Measurements from ENCODE around the gene SIGMAR1. TPM values are rescaled to one million over a fixed set of nuclear protein-coding genes. Genes with fewer than 3 reads are reported as not detected.

SIGMAR1 gene
- total RNA-seq, 1 donor from 2014 or later: 130 TPM

DNA sequence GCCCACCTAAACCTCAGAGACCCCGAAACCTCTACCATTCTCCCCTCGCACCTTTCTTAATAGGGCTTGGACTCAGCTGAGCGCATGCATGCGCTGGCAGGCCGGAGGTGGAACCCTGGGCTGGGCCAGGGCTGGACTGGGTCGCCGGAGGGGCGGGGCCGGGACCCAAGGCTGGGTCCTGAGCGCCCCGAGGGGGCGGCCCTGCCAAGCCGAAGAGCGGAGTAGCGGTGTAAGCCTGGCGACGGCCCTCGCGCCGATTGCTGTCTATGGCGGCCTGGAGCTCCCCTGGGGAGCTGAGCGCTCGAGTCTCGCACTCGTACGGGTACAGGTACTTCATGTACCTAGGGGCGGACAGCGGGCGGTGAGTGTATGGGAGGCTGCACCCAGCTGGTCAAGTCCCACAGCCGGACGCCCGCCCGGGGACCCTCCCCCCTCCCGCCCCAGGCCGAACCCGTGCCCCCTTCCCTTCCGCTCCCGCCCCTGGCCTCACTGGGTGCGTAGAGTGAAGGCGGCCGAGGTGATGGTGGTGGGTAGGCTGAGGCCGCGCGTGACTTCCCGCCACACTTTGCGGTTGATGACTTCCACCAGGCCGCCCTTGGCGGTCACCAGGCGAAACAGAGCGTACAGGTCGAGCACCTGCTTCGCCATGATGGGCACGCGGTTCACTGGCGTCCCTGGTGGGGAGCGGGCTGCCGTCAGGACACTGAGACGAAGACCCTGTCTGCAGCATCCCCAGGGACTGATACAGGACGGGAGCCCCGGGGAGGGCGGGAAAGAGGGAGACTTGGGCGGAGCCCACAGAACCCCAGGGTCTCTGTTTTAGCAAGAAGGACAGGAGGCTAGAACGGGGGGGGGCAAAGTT, 14.0 kb downstream of the SIGMAR1 start:
- Mint-ChIP-seq H3K36me3 (ENCODE audit: low read depth) (peaks cover 7% of the 10 kb centered on the region), H3K9me3 (no peaks in the 10 kb centered on the region), H3K4me3 (no peak overlapping the region), H3K4me1 (ENCODE audit: low read depth) (peaks cover 43% of the 10 kb centered on the region), H3K27me3 (ENCODE audit: insufficient read depth) (peaks cover 60% of the 10 kb centered on the region), H3K27ac (no peak overlapping the region)
- no peak for DNase-seq (ENCODE audit: low spot score)
- intact Hi-C loops (cut with micrococcal nuclease): no loop called here

DNA sequence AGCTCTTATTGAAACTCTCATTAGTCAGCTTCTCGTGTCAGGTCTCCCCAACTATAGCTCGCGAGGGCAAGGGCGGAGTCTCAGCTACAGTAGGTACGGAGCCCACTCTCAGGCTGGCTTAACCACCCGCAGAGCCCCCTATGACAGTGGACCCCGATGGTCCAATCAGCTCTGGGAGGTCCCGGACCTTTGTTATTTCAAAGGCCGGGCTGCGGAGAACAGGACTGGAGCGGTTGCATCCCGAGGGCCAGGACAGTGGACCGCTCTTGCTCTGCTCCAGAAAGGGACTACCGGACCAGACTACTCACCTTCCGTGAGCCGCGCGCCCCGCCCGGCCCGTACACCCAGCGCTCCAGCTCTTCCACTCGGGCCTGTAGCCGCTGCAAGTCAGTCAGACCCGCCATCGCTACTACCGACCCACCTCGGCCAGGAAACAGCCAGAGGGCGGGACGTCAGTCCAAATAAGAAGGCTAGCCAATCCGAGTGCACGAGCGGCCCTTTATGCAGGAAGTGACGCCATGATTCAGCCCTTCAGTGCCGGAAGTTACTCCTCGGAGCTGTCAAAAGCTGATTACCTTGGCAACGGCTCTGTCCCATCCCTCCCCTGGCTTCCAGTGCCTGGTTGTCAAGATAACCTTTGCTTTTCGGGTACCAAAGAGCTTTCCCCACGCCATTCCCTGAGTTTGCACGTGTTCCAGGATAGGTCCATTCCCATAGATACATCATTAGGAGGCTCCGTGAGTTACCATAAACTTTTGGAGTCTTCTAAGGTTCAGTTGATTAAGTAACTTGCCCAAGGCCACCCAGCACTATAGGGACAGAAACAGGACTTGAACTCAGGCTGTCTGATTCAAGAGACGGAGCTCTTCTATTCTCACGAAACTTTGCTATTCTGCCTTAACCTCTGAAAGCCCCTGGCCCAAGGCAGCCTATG, 17.3 kb downstream of the SIGMAR1 start, which contains the start of gene DCTN3:
DCTN3 (minus strand) TSS at position 435 of the 934 bp plus-strand sequence; CDS start at position 404, 31 bp downstream.
- DNase-seq (ENCODE audit: low spot score): peak; percentile 91
- Mint-ChIP-seq H3K27ac (peak within 1 kb of the TSS; percentile 80), H3K4me3 (peak within 1 kb of the TSS; percentile 89), H3K9me3 (no peaks in the 10 kb centered on the region), H3K27me3 (ENCODE audit: insufficient read depth) (peaks cover 31% of the 10 kb centered on the region), H3K4me1 (ENCODE audit: low read depth) (peaks cover 41% of the 10 kb centered on the region), H3K36me3 (ENCODE audit: low read depth) (peaks cover 17% of the 10 kb centered on the region)
- intact Hi-C loops (cut with micrococcal nuclease): loop anchor here (1.0 to 2.0 kb wide), 5 partner anchors 8 to 1952 kb away; partner anchors contain the start of genes DNAJB5, MELK, RPP25L and SIGMAR1

DNA sequence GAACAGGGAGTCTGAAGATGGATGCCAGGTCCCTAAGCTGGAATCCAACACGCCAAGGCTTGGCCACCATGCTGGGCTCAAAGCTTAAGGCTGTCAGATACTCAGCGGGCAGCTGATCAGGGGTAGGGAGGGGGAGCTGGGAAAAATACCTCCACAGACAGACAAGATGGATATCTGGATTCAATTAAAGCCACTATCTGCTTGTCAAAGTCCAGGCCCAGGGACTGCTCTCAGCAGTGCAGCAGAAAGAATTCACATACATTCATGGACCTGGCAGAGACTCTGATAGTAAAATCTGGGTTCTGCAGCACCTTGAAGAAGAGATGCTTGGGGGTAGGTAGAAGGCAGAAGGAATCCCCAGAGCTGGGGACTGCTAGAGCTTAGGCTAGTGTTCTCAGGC, 22.5 kb downstream of the SIGMAR1 start:
- DNase-seq (ENCODE audit: low spot score): no peak
- no peak overlapping the region for H3K27ac Mint-ChIP-seq
- peaks cover 41% of the 10 kb centered on the region for H3K4me1 Mint-ChIP-seq (ENCODE audit: low read depth)
- H3K36me3 Mint-ChIP-seq (ENCODE audit: low read depth): peaks cover 24% of the 10 kb centered on the region
- H3K27me3 Mint-ChIP-seq (ENCODE audit: insufficient read depth): no peaks in the 10 kb centered on the region
- H3K9me3 Mint-ChIP-seq: no peaks in the 10 kb centered on the region
- no peak overlapping the region for H3K4me3 Mint-ChIP-seq
- intact Hi-C loops (cut with micrococcal nuclease): no loop called here

DNA sequence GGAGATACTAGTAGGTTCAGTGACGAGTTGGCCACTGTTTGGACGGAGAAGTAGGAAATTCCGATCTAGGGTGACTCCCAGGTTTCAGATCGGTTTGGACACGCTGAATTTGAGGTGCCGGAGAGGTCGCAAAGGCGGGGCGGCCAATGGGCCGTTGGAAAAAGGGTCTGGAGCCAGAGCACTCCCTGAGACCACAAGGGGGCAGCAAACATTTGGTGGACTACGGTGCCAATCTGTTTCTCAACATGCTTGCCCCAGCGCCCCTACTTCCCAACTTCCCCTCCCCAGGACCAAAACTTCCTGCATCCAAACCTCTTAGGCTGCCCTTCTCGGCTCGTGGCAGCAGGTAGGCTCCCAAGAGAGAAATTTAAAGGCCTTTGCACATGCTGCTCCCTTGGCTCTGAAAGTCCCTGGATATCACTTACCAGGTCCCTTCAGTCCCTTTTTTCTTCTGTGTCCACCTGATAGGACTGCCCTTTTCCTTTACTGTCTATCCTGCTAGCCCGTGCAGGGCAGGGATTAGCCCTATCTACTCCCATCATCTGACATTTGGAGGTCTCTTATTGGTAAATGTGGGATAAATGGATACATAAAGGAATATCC, 24.7 kb downstream of the SIGMAR1 start:
- Mint-ChIP-seq H3K9me3 (no peaks in the 10 kb centered on the region), H3K27ac (peak overlapping the region; percentile 81), H3K27me3 (ENCODE audit: insufficient read depth) (no peaks in the 10 kb centered on the region), H3K4me3 (peak overlapping the region; percentile 95), H3K4me1 (ENCODE audit: low read depth) (peaks cover 24% of the 10 kb centered on the region), H3K36me3 (ENCODE audit: low read depth) (peaks cover 17% of the 10 kb centered on the region)
- peak; percentile 55 for DNase-seq (ENCODE audit: low spot score)
- intact Hi-C loops (cut with micrococcal nuclease): loop anchor here (1.0 to 5.0 kb wide), 9 partner anchors 7 to 564 kb away; partner anchors contain the start of genes ARID3C, DCTN3, DNAI1 and FAM219A

DNA sequence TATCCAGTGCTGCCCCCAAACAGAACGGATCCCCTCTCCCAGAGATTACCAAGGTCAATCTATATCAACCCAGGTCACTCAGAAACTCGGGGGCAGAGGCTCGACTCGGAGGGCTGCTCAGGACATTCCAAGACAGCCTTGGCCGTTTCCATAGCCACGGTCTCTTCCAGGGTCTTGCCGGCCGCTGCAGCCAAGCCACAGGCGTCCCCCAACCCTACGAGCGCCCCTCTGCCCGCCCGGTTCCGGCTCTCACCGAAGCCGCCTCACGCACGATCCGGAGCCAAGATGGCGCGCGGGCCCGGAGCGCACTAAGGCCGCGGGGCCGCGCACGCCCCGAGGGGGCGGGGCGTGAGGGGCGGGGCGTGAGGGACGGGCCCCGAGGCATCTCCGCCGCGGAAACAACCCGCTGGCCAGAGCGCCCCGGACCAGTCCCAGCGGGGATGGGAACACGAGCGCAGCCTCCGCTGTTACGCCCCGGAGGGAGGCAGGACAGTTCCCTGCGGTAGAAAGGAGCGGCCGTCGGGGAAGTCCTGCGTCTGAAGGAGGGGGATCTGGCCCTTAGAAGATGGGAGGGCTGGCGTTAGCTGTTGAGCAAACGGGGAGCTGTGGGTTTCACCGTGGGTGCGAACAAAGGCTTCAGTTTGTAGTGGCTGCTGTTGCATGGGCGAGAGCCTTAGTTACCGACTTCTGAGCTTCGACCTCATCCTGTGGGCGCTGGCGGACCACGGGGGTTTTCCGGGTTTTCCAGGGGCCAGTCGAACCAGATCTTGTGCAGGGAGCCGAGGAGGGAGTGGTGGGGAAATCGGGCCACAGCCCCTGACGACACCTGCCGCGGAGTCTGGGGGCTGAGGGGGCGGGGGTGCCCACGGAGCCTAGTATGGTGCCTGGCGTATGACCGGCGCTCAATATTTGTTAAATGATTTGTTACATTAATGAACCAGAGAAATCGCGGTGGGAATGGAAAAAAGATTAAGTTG, 25.5 kb downstream of the SIGMAR1 start, which contains the start of gene RPP25L:
RPP25L (minus strand) TSS at position 287 of the 977 bp plus-strand sequence. CDS start 801 bp downstream, outside the sequence.
- no peaks in the 10 kb centered on the region for H3K9me3 Mint-ChIP-seq
- peaks cover 17% of the 10 kb centered on the region for H3K36me3 Mint-ChIP-seq (ENCODE audit: low read depth)
- intact Hi-C loops (cut with micrococcal nuclease): loop anchor here (1.0 to 5.0 kb wide), 10 partner anchors 8 to 563 kb away; partner anchors contain the start of genes ARID3C, DCAF12, DCTN3 and DNAI1
- H3K4me1 Mint-ChIP-seq (ENCODE audit: low read depth): peaks cover 24% of the 10 kb centered on the region
- peak within 1 kb of the TSS; percentile 95 for H3K4me3 Mint-ChIP-seq
- H3K27me3 Mint-ChIP-seq (ENCODE audit: insufficient read depth): no peaks in the 10 kb centered on the region
- peak within 1 kb of the TSS; percentile 96 for H3K27ac Mint-ChIP-seq
- DNase-seq (ENCODE audit: low spot score): peak; percentile 84

DNA sequence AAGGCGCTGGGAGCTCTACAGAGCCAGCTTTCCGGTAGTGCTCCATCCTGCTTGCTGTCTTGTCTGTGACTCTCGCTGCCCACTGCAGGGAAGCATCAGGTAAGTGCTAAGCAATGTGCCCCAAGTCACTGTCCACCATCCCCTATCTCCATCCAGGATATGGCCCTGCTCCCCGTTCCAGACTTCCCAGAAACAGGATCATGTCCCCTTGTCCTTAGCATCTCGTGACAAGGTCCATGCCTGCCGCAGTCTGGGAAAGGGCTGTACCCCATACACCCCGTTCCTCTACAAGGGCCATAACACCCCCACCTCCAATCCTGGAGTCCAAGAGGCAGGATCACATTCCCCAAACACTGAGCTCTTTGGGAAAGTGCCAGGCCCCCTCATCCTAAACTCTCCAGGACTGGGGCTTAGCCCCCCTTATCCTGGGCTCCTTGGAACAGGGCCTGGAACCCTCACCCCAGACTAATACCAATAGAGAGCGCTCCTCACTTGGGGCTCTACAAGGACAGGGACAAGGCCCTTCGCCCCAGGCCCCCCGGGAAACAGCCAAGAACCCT, 26.3 kb downstream of the SIGMAR1 start:
- no peak for DNase-seq (ENCODE audit: low spot score)
- Mint-ChIP-seq H3K4me3 (peak overlapping the region; percentile 95), H3K4me1 (ENCODE audit: low read depth) (peaks cover 24% of the 10 kb centered on the region), H3K27me3 (ENCODE audit: insufficient read depth) (no peaks in the 10 kb centered on the region), H3K36me3 (ENCODE audit: low read depth) (peaks cover 11% of the 10 kb centered on the region), H3K27ac (peak overlapping the region; percentile 96), H3K9me3 (no peaks in the 10 kb centered on the region)
- intact Hi-C loops (cut with micrococcal nuclease): loop anchor here (1.0 to 5.0 kb wide), 2 partner anchors 284 to 485 kb away; partner anchors contain the start of genes DCAF12, KIF24 and NUDT2

DNA sequence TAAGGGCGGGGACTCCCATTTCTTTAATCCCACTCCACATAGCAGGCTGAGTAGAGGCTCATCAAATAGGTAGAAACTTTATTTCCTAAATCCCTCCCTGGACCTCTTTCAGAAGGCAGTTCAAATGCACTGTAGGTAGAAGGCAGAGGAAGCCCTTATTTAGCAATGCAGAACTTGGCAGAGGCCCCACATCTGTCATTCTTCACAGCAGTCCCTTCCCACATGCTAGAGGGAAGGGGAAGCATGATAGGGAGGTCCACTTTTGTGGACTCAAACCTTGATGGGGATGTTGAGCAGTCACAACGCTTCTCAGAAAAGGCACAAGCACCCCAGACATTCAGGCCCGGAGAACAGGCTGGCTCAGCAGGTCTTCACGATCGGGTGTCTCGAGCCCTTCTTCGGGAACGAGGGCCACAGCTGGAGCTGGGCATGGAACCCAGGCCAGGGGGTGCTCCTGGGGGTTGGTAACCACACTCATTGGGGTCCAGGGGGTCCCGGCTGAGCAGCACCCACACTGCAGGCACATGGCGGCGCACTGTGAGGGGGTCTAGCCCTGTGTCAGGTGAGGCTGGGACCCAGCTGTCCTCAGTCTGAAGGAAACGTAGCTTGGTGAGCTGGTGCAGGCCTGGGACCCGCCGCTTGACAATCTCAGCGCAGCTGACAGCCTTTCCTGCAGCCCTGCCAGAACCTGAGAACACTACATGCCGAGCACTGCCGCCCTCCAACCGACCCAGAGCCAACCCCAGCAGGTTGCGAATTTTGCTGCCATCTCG, 27.0 kb downstream of the SIGMAR1 start:
- Mint-ChIP-seq H3K27me3 (ENCODE audit: insufficient read depth) (no peaks in the 10 kb centered on the region), H3K4me3 (peak overlapping the region; percentile 95), H3K36me3 (ENCODE audit: low read depth) (peaks cover 7% of the 10 kb centered on the region), H3K27ac (no peak overlapping the region), H3K9me3 (no peaks in the 10 kb centered on the region), H3K4me1 (ENCODE audit: low read depth) (peaks cover 24% of the 10 kb centered on the region)
- no peak for DNase-seq (ENCODE audit: low spot score)
- intact Hi-C loops (cut with micrococcal nuclease): loop anchor here (1.0 to 5.0 kb wide), 2 partner anchors 283 to 484 kb away; partner anchors contain the start of genes DCAF12, KIF24 and NUDT2

DNA sequence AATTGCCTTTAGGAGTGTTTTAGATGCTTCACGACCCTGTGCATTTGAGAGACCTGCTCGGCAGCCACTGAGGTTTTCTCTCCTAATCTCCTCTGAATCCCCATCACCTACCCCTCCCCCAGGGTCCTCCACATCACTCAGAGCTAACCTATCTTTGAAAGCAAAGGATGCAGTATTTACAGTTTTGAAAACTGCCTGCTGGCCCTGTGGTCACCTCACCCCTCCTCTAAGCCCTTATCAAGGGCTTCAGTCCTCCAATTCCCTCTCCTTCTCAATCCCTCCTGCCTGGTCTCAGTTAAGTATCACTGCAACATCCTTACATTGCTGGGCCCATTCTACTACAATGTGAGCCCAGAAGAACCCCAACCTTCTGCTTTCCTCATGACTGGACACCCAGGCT, 30.3 kb downstream of the SIGMAR1 start:
- H3K9me3 Mint-ChIP-seq: no peaks in the 10 kb centered on the region
- H3K4me3 Mint-ChIP-seq: no peak overlapping the region
- H3K27ac Mint-ChIP-seq: no peak overlapping the region
- peaks cover 11% of the 10 kb centered on the region for H3K27me3 Mint-ChIP-seq (ENCODE audit: insufficient read depth)
- intact Hi-C loops (cut with micrococcal nuclease): no loop called here
- no peak for DNase-seq (ENCODE audit: low spot score)
- peaks cover 15% of the 10 kb centered on the region for H3K4me1 Mint-ChIP-seq (ENCODE audit: low read depth)
- H3K36me3 Mint-ChIP-seq (ENCODE audit: low read depth): no peaks in the 10 kb centered on the region

DNA sequence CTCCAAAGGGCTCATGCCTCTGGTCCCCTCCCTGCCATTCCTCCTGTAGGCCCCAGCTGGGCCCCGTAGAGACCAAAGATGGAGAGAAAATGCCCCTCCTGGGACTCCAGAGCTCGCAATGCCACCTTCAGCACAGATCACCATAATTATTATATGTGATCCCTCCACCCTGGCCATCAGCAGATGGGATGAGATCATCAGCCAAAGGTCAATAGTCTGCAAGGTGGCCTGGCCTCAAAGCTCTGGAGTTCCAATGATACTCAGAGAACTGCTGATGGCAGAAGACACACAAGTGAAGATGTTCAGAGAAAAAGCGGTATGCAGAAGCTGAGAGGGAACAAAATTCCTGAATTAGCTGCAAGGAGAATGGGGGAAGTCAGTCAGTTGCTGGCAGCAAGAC, 30.7 kb downstream of the SIGMAR1 start:
- Mint-ChIP-seq H3K27me3 (ENCODE audit: insufficient read depth) (peaks cover 11% of the 10 kb centered on the region), H3K27ac (no peak overlapping the region), H3K4me3 (no peak overlapping the region), H3K9me3 (no peaks in the 10 kb centered on the region), H3K4me1 (ENCODE audit: low read depth) (peaks cover 13% of the 10 kb centered on the region), H3K36me3 (ENCODE audit: low read depth) (no peaks in the 10 kb centered on the region)
- intact Hi-C loops (cut with micrococcal nuclease): no loop called here
- DNase-seq (ENCODE audit: low spot score): no peak

DNA sequence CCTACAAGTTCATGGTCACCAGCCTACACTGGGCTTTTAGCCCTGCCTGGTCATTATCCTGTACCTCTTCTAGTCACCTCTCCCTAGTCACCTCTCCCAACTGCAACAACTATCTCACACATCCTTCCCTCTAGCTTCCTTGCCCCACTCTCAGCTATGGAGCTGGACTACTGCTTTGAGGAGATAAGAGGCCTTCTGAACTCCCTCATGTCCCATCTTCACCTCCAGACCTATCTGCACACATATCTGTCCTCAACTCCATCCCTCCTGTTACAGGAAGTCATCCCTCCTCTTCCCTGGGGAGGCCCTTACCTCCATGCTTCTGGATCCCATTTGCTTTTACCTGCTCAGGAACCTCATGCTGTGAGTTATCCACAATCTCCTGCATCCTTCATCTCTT, 31.4 kb downstream of the SIGMAR1 start:
- H3K9me3 Mint-ChIP-seq: no peaks in the 10 kb centered on the region
- H3K36me3 Mint-ChIP-seq (ENCODE audit: low read depth): no peaks in the 10 kb centered on the region
- intact Hi-C loops (cut with micrococcal nuclease): no loop called here
- H3K27me3 Mint-ChIP-seq (ENCODE audit: insufficient read depth): peaks cover 11% of the 10 kb centered on the region
- no peak overlapping the region for H3K4me3 Mint-ChIP-seq
- no peak overlapping the region for H3K27ac Mint-ChIP-seq
- peaks cover 9% of the 10 kb centered on the region for H3K4me1 Mint-ChIP-seq (ENCODE audit: low read depth)
- DNase-seq (ENCODE audit: low spot score): no peak

Measured in activated T-helper 1 cell treated with anti-CD3 and anti-CD28 coated beads, Interleukin-12 subunit alpha, Interleukin-12 subunit beta, Interleukin-2, Interleukin-4 antibody, amounts not matched to agents 30 ng/mL and 10 ng/mL and 1 ng/mL, durations not matched to agents 14 hours and 24 hours and 36 hours (primary cell).